Measurements from ENCODE around the gene TARP.

Gene TARP

DNA sequence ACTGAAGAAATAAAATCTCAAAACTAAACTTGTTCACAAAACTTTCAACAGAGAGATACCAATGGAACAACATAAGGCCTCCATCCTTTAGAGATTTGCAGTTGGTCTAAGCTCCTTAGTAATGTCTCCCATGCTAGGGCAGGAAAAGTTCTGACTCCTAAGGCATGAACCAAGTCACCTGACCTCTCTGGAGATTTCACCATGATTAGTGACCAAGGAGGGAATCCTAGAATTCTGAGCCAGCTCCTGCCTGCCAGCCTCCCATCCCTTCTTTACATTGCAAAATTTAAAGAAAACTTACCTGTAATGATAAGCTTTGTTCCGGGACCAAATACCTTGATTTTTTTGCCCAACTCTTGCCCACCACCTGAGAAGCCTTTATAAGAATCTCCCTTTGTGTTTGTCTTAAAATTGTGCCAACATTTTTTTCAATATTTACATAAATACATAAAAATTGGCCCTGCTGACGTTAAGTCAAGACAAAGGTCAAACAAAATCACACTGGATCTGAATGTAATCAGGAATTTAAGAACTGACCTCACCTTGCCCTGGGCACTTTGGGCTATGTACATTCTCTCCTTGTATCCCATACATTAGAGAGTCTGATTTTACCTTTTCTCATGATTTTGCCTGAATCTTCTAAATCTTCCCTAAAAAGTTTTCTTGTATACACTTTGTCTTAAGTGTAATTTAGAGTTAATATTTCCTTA, at the start of gene TARP:
TARP (minus strand) TSS at position 351 of the 710 bp plus-strand sequence.
- TF ChIP-seq REST (IDR thresholded peaks at IDR 0.05; ENCODE audit: insufficient read depth in 1 of 2, low read depth in 2 of 2, low read length in 2 of 2): no peak
- TF ChIP-seq FOXP2 (optimal IDR thresholded peaks at IDR 0.05; ENCODE audit: borderline replicate concordance, extremely low read depth, extremely low read length, insufficient read depth): no peak
- no peak for TF ChIP-seq TAF1 (IDR thresholded peaks at IDR 0.05; ENCODE audit: borderline replicate concordance, insufficient read depth, low read length)
- no peak for TF ChIP-seq SIN3A (IDR thresholded peaks at IDR 0.05; ENCODE audit: borderline replicate concordance, insufficient read depth, low read length)
- no peak for TF ChIP-seq POLR2AphosphoS5 (IDR thresholded peaks at IDR 0.05; ENCODE audit: low read depth, low read length)

GRCh38 chr7:38323156-38323555, 49.7 kb upstream of the TARP start:
- TF ChIP-seq REST (IDR thresholded peaks at IDR 0.05; ENCODE audit: insufficient read depth in 1 of 2, low read depth in 2 of 2, low read length in 2 of 2): no peak
- TF ChIP-seq FOXP2 (optimal IDR thresholded peaks at IDR 0.05; ENCODE audit: borderline replicate concordance, extremely low read depth, extremely low read length, insufficient read depth): no peak
- no peak for TF ChIP-seq TAF1 (IDR thresholded peaks at IDR 0.05; ENCODE audit: borderline replicate concordance, insufficient read depth, low read length)
- no peak for TF ChIP-seq POLR2AphosphoS5 (IDR thresholded peaks at IDR 0.05; ENCODE audit: low read depth, low read length)
- TF ChIP-seq SIN3A (IDR thresholded peaks at IDR 0.05; ENCODE audit: borderline replicate concordance, insufficient read depth, low read length): no peak

GRCh38 chr7:38322461-38322860, 49.0 kb upstream of the TARP start:
- TF ChIP-seq REST (IDR thresholded peaks at IDR 0.05; ENCODE audit: insufficient read depth in 1 of 2, low read depth in 2 of 2, low read length in 2 of 2): no peak
- TF ChIP-seq POLR2AphosphoS5 (IDR thresholded peaks at IDR 0.05; ENCODE audit: low read depth, low read length): no peak
- TF ChIP-seq FOXP2 (optimal IDR thresholded peaks at IDR 0.05; ENCODE audit: borderline replicate concordance, extremely low read depth, extremely low read length, insufficient read depth): no peak

DNA sequence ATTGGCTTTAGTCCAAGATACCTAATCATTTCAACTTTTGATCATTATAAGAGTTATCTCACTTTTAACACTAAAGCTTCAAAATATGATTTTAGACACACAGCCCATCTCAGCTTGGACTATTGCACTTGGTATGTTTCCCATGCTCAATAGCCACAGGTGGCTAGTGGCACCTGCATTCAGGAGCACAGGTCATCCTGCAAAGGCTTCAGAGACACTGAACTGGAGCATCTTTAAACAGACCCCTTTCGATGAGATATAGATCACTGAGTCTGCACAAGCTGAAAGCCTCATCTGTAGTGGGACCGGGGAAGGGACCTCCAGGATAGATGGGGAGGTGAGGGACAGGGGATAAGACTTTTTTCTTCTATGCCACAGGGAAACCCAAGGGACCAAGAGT, 48.5 kb upstream of the TARP start:
- TF ChIP-seq FOXP2 (optimal IDR thresholded peaks at IDR 0.05; ENCODE audit: borderline replicate concordance, extremely low read depth, extremely low read length, insufficient read depth) (no peak), REST (IDR thresholded peaks at IDR 0.05; ENCODE audit: insufficient read depth in 1 of 2, low read depth in 2 of 2, low read length in 2 of 2) (no peak), TAF1 (IDR thresholded peaks at IDR 0.05; ENCODE audit: borderline replicate concordance, insufficient read depth, low read length) (no peak), POLR2AphosphoS5 (IDR thresholded peaks at IDR 0.05; ENCODE audit: low read depth, low read length) (no peak), SIN3A (IDR thresholded peaks at IDR 0.05; ENCODE audit: borderline replicate concordance, insufficient read depth, low read length) (no peak)
